HepG2 (cell line): ENCODE measurements around the gene TBC1D10B. TPM values are rescaled to one million over a fixed set of nuclear protein-coding genes. Genes with fewer than 3 reads are reported as not detected.

Experiments used
- ATAC-seq: fragments of 200-7000 bp; cut with Tn5 transposase; 3 replicates; pipeline ENCODE4 v1.9.1; 2020; ENCODE audit warnings: mild to moderate bottlenecking, moderate library complexity
- BruUV-seq: library from RNA; stranded (reverse); fragments of 400-500 nt; replicated peaks from 2 replicates; lab custom pipeline; 2021; lab: Mats Ljungman, UMichigan
- CTCF ChIA-PET: fragments of 300-600 bp; formaldehyde crosslinking; extraction: SDS; loops from one replicate; lab custom pipeline; 2021; ENCODE audit warnings: low total read pairs, inconsistent platforms, low intra/inter-chr PET ratio; lab: Yijun Ruan, JAX
- POLR2A ChIA-PET: fragments of 350-600 bp; sonication (Branson Sonifier 250); formaldehyde crosslinking; loops from one replicate; lab custom pipeline; 2020; ENCODE audit warnings: antibody characterized with exemption, inconsistent platforms; lab: Yijun Ruan, JAX
- DNase-seq: peaks from one replicate; pipeline ENCODE4 v3.0.0-alpha.2; 2015; ENCODE audit warnings: low spot score
- FAIRE-seq: peaks from 3 replicates; lab custom pipeline; 2011; peaks lifted over from hg19 to GRCh38; lab: Jason Lieb, UNC
- H2AFZ ChIP-seq: one replicate; pipeline ENCODE4 v1.6.1; 2011; ENCODE audit warnings: low read length, inconsistent platforms
- H3K27ac ChIP-seq: fragments of 300-600 bp; 3 replicates; pipeline ENCODE4 v1.8.0; 2011; ENCODE audit warnings: mixed run types, mild to moderate bottlenecking, mixed read lengths, low read length, inconsistent platforms; ENCODE audit not compliant: insufficient read depth; ENCODE audit errors: extremely low read length
- H3K27me3 ChIP-seq, 2 experiments: fragments of 200-600 bp in 1 of 2; 2 replicates in 1 of 2; 3 replicates in 1 of 2; pipeline versions ENCODE4 v1.6.0 to v1.8.0; 2011; ENCODE audit warnings: low read length in 2 of 2, mild to moderate bottlenecking in 2 of 2, moderate library complexity in 2 of 2, inconsistent platforms in 1 of 2; ENCODE audit not compliant: insufficient read depth in 2 of 2, control insufficient read depth in 1 of 2
- H3K36me3 ChIP-seq, 2 experiments: fragments of 200-600 bp in 1 of 2; replicated peaks in 1 of 2; 2 replicates in 1 of 2; 3 replicates in 1 of 2; pipeline versions ENCODE4 v1.5.1 to v1.8.0; 2011; ENCODE audit warnings: low read length in 2 of 2, inconsistent platforms in 1 of 2; ENCODE audit not compliant: insufficient read depth in 2 of 2, control insufficient read depth in 1 of 2
- H3K4me1 ChIP-seq: 2 replicates; pipeline ENCODE4 v1.5.1; 2012; ENCODE audit warnings: low read length, inconsistent platforms; ENCODE audit not compliant: insufficient read depth
- H3K4me2 ChIP-seq: 2 replicates; pipeline ENCODE4 v1.6.0; 2011; ENCODE audit warnings: low read depth, low read length, inconsistent platforms
- H3K4me3 ChIP-seq, 3 experiments: fragments of 200-600 bp in 1 of 3; sonication (generic), shearing (Covaris generic) in 1 of 3; replicated peaks in 1 of 3; 2 replicates each; pipeline ENCODE4 v1.5.1; 2011 to 2016; ENCODE audit warnings: low read length in 3 of 3, inconsistent platforms in 2 of 3, low read depth in 2 of 3, mild to moderate bottlenecking in 2 of 3, control low read depth in 1 of 3, mixed read lengths in 1 of 3; ENCODE audit not compliant: insufficient read depth in 1 of 3
- H3K79me2 ChIP-seq: one replicate; pipeline ENCODE4 v1.6.1; 2011; ENCODE audit warnings: low read length, inconsistent platforms; ENCODE audit not compliant: insufficient read depth
- H3K9ac ChIP-seq: 2 replicates; pipeline ENCODE4 v1.6.0; 2011; ENCODE audit warnings: mild to moderate bottlenecking, low read depth, low read length, inconsistent platforms; ENCODE audit not compliant: insufficient read depth
- H3K9me3 ChIP-seq: 2 replicates; pipeline ENCODE4 v1.5.1; 2012; ENCODE audit warnings: mild to moderate bottlenecking, low read length
- H4K20me1 ChIP-seq: 2 replicates; pipeline ENCODE4 v1.6.0; 2011; ENCODE audit warnings: inconsistent platforms, mild to moderate bottlenecking, low read length, moderate library complexity; ENCODE audit not compliant: insufficient read depth
- AGO2 ChIP-seq: fragments of 200-400 bp; formaldehyde crosslinking; optimal IDR thresholded peaks from 2 replicates; pipeline ENCODE3; 2017; ENCODE audit warnings: mild to moderate bottlenecking, low read depth, low read length, moderate library complexity
- HES4 ChIP-seq: sonication (generic); formaldehyde crosslinking; IDR thresholded peaks from 2 replicates; pipeline ENCODE4 v1.9.0; 2021; ENCODE audit warnings: mild to moderate bottlenecking, missing genetic modification reagents, borderline replicate concordance
- HNRNPLL ChIP-seq: fragments of 200-400 bp; formaldehyde crosslinking; IDR thresholded peaks from 2 replicates; pipeline ENCODE4 v1.6.1; 2017; ENCODE audit warnings: mild to moderate bottlenecking, low read depth, low read length; ENCODE audit not compliant: poor library complexity, severe bottlenecking
- HOXA3 ChIP-seq: sonication (generic); formaldehyde crosslinking; IDR thresholded peaks from 2 replicates; pipeline ENCODE4 v1.5.0; 2020; ENCODE audit warnings: missing genetic modification reagents
- RBFOX2 ChIP-seq: fragments of 200-400 bp; formaldehyde crosslinking; IDR thresholded peaks from 2 replicates; pipeline ENCODE4 v1.6.1; 2017; ENCODE audit warnings: low read depth, mild to moderate bottlenecking, low read length
- XBP1 ChIP-seq: sonication (generic); formaldehyde crosslinking; IDR thresholded peaks from 2 replicates; pipeline ENCODE4 v1.5.0; 2020; ENCODE audit warnings: missing genetic modification reagents
- ZC3H13 ChIP-seq: sonication (generic); formaldehyde crosslinking; IDR thresholded peaks from 2 replicates; pipeline ENCODE4 v1.8.1; 2023; ENCODE audit warnings: mild to moderate bottlenecking, missing genetic modification reagents, moderate library complexity
- WGBS: methylation state at CpG from one replicate; pipeline ENCODE4 v1.1.6; 2017; ENCODE audit warnings: low lambda C conversion rate; 5-methylcytosine and 5-hydroxymethylcytosine counted together
- in situ Hi-C: cut with HindIII; loops from 2 replicates; pipeline ENCODE4 v1.10.0; 2017; ENCODE audit warnings: low pct_unique_long_range_greater_than_20kb; ENCODE audit not compliant: extremely low pct_ligation_motif_present
- intact Hi-C: fragments of 100-400 bp; cut with micrococcal nuclease; formaldehyde crosslinking; loops from one replicate; pipeline ENCODE4 v1.10.0; 2022; ENCODE audit not compliant: unreplicated experiment
- polyA plus RNA-seq, 8 experiments: library from polyadenylated mRNA; depleted of rRNA in 3 of 8; stranded (reverse) in 7 of 8; unstranded in 1 of 8; fragments of >200 nt; fragmentation: Illumina TruSeq in 4 of 8; extraction: Trizol in 4 of 8; gene quantifications; 2 replicates each; pipeline versions ENCODE4 v1.2.1 to v1.2.3, GENCODE V29; 2011 to 2016; ENCODE audit warnings: low read depth in 4 of 8, missing spikeins in 1 of 8, mixed read lengths in 1 of 8; ENCODE audit not compliant: insufficient read depth in 1 of 8
- total RNA-seq, 5 experiments: library from RNA; depleted of rRNA; stranded (reverse); fragments of >200 nt; fragmentation: Illumina TruSeq; extraction: Trizol; gene quantifications; 2 replicates each; pipeline ENCODE4 v1.2.3, GENCODE V29; 2016; ENCODE audit warnings: low read depth in 1 of 5
- TF ChIP-seq, protein P1 (sequence below): sonication (generic); formaldehyde crosslinking; IDR thresholded peaks from 2 replicates; pipeline ENCODE4 v1.9.0; 2022; ENCODE audit warnings: missing genetic modification reagents, mild to moderate bottlenecking, borderline replicate concordance
- TF ChIP-seq, protein P2 (sequence below): sonication (generic); formaldehyde crosslinking; IDR thresholded peaks from 2 replicates; pipeline ENCODE4 v1.4.0; 2020; ENCODE audit warnings: missing genetic modification reagents, borderline replicate concordance
- TF ChIP-seq, protein P3 (sequence below): sonication (generic); formaldehyde crosslinking; IDR thresholded peaks from 2 replicates; pipeline ENCODE4 v1.5.0; 2020; ENCODE audit warnings: mild to moderate bottlenecking, low read depth, missing genetic modification reagents, borderline replicate concordance

TBC1D10B gene
- total and polyA plus RNA-seq, 2 of the 13 experiments (the other 11 are each of a cell fraction or from before 2014, with no cell fraction given) = 15.7 to 24.8 TPM

DNA sequence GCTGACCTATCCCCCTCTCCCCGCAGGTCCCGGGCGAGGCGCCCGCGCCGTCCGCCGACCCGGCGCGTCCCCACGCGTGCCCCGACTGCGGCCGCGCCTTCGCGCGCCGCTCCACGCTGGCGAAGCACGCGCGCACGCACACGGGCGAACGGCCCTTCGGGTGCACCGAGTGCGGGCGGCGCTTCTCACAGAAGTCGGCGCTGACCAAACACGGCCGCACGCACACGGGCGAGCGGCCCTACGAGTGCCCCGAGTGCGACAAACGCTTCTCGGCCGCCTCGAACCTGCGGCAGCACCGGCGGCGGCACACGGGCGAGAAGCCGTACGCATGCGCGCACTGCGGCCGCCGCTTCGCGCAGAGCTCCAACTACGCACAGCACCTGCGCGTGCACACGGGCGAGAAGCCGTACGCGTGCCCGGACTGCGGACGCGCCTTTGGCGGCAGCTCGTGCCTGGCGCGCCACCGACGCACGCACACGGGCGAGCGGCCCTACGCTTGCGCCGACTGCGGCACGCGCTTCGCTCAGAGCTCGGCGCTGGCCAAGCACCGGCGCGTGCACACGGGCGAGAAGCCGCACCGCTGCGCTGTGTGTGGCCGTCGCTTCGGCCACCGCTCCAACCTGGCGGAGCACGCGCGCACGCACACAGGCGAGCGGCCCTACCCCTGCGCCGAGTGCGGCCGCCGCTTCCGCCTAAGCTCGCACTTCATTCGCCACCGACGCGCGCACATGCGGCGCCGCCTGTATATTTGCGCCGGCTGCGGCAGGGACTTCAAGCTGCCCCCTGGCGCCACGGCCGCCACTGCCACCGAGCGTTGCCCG lies 47.4 kb upstream of the TBC1D10B start:
- WGBS = 97% methylated on average over 140 of the region's 140 CpGs
- Histone ChIP-seq H3K9me3 (no peaks in the 10 kb centered on the region), H2AFZ (no peak overlapping the region), H3K4me2 (no peak overlapping the region), H3K27me3 (no peaks in the 10 kb centered on the region), H3K79me2 (peaks cover 5% of the 10 kb centered on the region), H3K4me1 (0 out of 2 replicates have a peak, but pooled peaks cover 10% of the 10 kb centered on the region), H4K20me1 (no peaks in the 10 kb centered on the region), H3K36me3 (peaks cover 11 to 50% of the 10 kb centered on the region in 2 experiments), H3K4me3 (no peak overlapping the region), H3K27ac (no peak overlapping the region), H3K9ac (no peak overlapping the region)
- in situ Hi-C loops (no loop called here), intact Hi-C loops (no loop called here)
- ChIA-PET POLR2A (interaction anchor here (0.6 to 1.2 kb wide), 3 partner anchors 8 to 480 kb away, joined by 3 read pairs; partner anchors contain the start of gene ZNF771), CTCF (no interaction called here)
- FAIRE-seq = no peak
- DNase-seq = no peak
- peak; percentile 22; the same call in 2 of the 3 replicates for ATAC-seq
- BruUV-seq = no TSS peak
- TF ChIP-seq, protein P1, sequence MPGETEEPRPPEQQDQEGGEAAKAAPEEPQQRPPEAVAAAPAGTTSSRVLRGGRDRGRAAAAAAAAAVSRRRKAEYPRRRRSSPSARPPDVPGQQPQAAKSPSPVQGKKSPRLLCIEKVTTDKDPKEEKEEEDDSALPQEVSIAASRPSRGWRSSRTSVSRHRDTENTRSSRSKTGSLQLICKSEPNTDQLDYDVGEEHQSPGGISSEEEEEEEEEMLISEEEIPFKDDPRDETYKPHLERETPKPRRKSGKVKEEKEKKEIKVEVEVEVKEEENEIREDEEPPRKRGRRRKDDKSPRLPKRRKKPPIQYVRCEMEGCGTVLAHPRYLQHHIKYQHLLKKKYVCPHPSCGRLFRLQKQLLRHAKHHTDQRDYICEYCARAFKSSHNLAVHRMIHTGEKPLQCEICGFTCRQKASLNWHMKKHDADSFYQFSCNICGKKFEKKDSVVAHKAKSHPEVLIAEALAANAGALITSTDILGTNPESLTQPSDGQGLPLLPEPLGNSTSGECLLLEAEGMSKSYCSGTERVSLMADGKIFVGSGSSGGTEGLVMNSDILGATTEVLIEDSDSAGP (CRISPR knock-in tag) = 0 out of 2 replicates have a peak, but pooled peaks have one; percentile 8
- peak; percentile 92 for TF ChIP-seq AGO2
- no peak for TF ChIP-seq HES4 (CRISPR knock-in tag)
- 0 out of 2 replicates have a peak, but pooled peaks have one; percentile 41 for TF ChIP-seq ZC3H13 (CRISPR knock-in tag)
- no peak for TF ChIP-seq HNRNPLL
- no peak for TF ChIP-seq XBP1 (CRISPR knock-in tag)
- TF ChIP-seq RBFOX2 = peak; percentile 67
- TF ChIP-seq, protein P2, sequence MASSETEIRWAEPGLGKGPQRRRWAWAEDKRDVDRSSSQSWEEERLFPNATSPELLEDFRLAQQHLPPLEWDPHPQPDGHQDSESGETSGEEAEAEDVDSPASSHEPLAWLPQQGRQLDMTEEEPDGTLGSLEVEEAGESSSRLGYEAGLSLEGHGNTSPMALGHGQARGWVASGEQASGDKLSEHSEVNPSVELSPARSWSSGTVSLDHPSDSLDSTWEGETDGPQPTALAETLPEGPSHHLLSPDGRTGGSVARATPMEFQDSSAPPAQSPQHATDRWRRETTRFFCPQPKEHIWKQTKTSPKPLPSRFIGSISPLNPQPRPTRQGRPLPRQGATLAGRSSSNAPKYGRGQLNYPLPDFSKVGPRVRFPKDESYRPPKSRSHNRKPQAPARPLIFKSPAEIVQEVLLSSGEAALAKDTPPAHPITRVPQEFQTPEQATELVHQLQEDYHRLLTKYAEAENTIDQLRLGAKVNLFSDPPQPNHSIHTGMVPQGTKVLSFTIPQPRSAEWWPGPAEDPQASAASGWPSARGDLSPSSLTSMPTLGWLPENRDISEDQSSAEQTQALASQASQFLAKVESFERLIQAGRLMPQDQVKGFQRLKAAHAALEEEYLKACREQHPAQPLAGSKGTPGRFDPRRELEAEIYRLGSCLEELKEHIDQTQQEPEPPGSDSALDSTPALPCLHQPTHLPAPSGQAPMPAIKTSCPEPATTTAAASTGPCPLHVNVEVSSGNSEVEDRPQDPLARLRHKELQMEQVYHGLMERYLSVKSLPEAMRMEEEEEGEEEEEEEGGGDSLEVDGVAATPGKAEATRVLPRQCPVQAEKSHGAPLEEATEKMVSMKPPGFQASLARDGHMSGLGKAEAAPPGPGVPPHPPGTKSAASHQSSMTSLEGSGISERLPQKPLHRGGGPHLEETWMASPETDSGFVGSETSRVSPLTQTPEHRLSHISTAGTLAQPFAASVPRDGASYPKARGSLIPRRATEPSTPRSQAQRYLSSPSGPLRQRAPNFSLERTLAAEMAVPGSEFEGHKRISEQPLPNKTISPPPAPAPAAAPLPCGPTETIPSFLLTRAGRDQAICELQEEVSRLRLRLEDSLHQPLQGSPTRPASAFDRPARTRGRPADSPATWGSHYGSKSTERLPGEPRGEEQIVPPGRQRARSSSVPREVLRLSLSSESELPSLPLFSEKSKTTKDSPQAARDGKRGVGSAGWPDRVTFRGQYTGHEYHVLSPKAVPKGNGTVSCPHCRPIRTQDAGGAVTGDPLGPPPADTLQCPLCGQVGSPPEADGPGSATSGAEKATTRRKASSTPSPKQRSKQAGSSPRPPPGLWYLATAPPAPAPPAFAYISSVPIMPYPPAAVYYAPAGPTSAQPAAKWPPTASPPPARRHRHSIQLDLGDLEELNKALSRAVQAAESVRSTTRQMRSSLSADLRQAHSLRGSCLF = no peak
- peak; percentile 68 for TF ChIP-seq HOXA3 (CRISPR knock-in tag)
- TF ChIP-seq, protein P3, sequence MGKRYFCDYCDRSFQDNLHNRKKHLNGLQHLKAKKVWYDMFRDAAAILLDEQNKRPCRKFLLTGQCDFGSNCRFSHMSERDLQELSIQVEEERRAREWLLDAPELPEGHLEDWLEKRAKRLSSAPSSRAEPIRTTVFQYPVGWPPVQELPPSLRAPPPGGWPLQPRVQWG (CRISPR knock-in tag) = no peak
